Tibial nerve (tissue), 4 donors: Measurements from ENCODE around the gene EYS. TPM values are rescaled to one million over a fixed set of nuclear protein-coding genes. Genes with fewer than 3 reads are reported as not detected.

Source experiments
- DNase-seq, 2 donors: peaks; one replicate each; pipeline ENCODE4 v3.0.0-alpha.2; 2019; ENCODE audit warnings: low spot score in 2 of 2
- H3K27ac ChIP-seq, 4 donors: fragments of 200-600 bp; sonication (generic) in 3 of 4; one replicate each; pipeline ENCODE4 v1.5.1; 2017 to 2019; ENCODE audit warnings: mild to moderate bottlenecking in 1 of 4
- H3K27me3 ChIP-seq, 2 donors: fragments of 200-600 bp; sonication (generic) in 1 of 2; one replicate each; pipeline versions ENCODE4 v1.5.1 to v1.6.0; 2017 to 2019
- H3K36me3 ChIP-seq, 3 donors: fragments of 200-600 bp; sonication (generic); one replicate each; pipeline ENCODE4 v1.5.1; 2018 to 2019
- H3K4me1 ChIP-seq, 4 donors: fragments of 200-600 bp; sonication (generic) in 3 of 4; one replicate each; pipeline ENCODE4 v1.5.1; 2017 to 2019
- H3K4me3 ChIP-seq, 4 donors: fragments of 200-600 bp; sonication (generic) in 3 of 4; one replicate each; pipeline ENCODE4 v1.5.1; 2017 to 2019; ENCODE audit warnings: mild to moderate bottlenecking in 1 of 4, moderate library complexity in 1 of 4
- H3K9me3 ChIP-seq, 4 donors: fragments of 200-600 bp; sonication (generic) in 3 of 4; one replicate each; pipeline ENCODE4 v1.5.1; 2017 to 2019
- EP300 ChIP-seq, 2 donors: sonication (generic); formaldehyde crosslinking; IDR thresholded peaks; one replicate each; pipeline ENCODE4 v1.6.1; 2017; ENCODE audit warnings: antibody characterized with exemption in 2 of 2, mild to moderate bottlenecking in 1 of 2
- POLR2A ChIP-seq, 2 donors: fragments of 450-650 bp; IDR thresholded peaks; one replicate each; pipeline ENCODE4 v1.6.1; 2017; ENCODE audit warnings: antibody characterized with exemption in 2 of 2, mild to moderate bottlenecking in 2 of 2, moderate library complexity in 2 of 2
- WGBS, 2 donors: methylation state at CpG; one replicate each; pipeline ENCODE4 v1.1.5; 2018; 5-methylcytosine and 5-hydroxymethylcytosine counted together
- total RNA-seq, 4 donors: library from RNA; depleted of rRNA; stranded (reverse); fragments of >200 nt; gene quantifications; one replicate each; pipeline ENCODE4 v1.1.0, GENCODE V29; 2016
- TF ChIP-seq, protein P1 (sequence below), 5 experiments: fragments of 200-600 bp in 3 of 5; fragments of 450-650 bp in 2 of 5; sonication (generic) in 3 of 5; IDR thresholded peaks; one replicate each; pipeline ENCODE4 v1.5.1; 2016 to 2019; ENCODE audit warnings: antibody characterized with exemption in 5 of 5, mild to moderate bottlenecking in 3 of 5, moderate library complexity in 2 of 5

EYS gene
- total RNA-seq, 4 donors from 2014 or later, result under 0.01 to 4.5 (median 0.39) TPM; not detected in 1

DNA sequence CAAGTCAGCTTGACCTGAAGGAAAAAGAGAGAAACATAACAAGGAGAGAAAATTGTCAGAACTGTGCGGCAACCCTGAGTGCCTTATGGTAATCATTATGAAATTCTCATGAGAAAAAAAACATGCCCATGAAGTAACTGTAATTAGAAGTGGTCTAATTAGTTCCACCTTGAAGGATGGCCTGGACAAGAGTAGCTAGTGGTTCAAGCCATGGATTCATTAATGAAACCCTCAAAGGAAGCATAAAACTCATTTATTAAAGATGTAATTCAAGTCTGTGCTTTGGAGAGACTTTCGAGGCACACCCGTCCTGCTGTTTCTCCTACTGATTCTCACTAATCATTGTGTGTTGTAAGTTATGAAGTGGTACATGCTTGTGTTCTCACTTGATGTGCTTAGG, 1911.2 kb downstream of the EYS start:
- Histone ChIP-seq H3K27ac (no peak overlapping the region), H3K36me3 (no peaks in the 10 kb centered on the region), H3K4me1 (no peaks in the 10 kb centered on the region), H3K9me3 (no peaks in the 10 kb centered on the region), H3K27me3 (peaks cover 0 to 4% of the 10 kb centered on the region in 2 donors), H3K4me3 (no peak overlapping the region)
- 72% methylated on average over 3 of the region's 3 CpGs for WGBS, 2 donors
- DNase-seq, result no peak
- no peak for TF ChIP-seq POLR2A (IDR thresholded peaks at IDR 0.05)
- TF ChIP-seq, protein P1, sequence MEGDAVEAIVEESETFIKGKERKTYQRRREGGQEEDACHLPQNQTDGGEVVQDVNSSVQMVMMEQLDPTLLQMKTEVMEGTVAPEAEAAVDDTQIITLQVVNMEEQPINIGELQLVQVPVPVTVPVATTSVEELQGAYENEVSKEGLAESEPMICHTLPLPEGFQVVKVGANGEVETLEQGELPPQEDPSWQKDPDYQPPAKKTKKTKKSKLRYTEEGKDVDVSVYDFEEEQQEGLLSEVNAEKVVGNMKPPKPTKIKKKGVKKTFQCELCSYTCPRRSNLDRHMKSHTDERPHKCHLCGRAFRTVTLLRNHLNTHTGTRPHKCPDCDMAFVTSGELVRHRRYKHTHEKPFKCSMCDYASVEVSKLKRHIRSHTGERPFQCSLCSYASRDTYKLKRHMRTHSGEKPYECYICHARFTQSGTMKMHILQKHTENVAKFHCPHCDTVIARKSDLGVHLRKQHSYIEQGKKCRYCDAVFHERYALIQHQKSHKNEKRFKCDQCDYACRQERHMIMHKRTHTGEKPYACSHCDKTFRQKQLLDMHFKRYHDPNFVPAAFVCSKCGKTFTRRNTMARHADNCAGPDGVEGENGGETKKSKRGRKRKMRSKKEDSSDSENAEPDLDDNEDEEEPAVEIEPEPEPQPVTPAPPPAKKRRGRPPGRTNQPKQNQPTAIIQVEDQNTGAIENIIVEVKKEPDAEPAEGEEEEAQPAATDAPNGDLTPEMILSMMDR (IDR thresholded peaks at IDR 0.05), result no peak
- TF ChIP-seq EP300 (IDR thresholded peaks at IDR 0.05), result no peak

DNA sequence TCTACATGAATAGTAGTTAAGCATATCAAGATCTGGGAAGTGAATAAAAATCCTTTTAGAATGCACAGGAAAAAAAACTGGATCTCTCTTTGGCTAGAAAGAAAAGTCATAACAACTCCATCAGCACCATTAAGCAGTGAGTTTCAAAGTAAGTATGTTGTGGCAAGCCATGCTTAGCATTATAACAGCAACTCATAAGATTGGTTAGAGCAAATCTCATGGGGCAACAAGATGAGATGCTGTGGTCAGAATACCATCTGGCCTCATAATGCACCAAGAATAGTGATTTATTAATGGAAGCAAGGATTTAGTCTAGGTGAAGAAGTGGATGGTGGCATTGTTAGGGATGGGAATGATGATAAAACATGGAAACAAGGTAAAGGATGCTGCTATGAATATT, 1912.0 kb downstream of the EYS start:
- no peak overlapping the region for H3K4me3 ChIP-seq
- no peak for DNase-seq
- no peaks in the 10 kb centered on the region for H3K4me1 ChIP-seq
- H3K27ac ChIP-seq, result no peak overlapping the region
- TF ChIP-seq, protein P1 (IDR thresholded peaks at IDR 0.05), result no peak
- TF ChIP-seq EP300 (IDR thresholded peaks at IDR 0.05), result no peak
- TF ChIP-seq POLR2A (IDR thresholded peaks at IDR 0.05), result no peak
- peaks cover 0 to 4% of the 10 kb centered on the region in 2 donors for H3K27me3 ChIP-seq
- H3K9me3 ChIP-seq, result no peaks in the 10 kb centered on the region
- no peaks in the 10 kb centered on the region for H3K36me3 ChIP-seq

DNA sequence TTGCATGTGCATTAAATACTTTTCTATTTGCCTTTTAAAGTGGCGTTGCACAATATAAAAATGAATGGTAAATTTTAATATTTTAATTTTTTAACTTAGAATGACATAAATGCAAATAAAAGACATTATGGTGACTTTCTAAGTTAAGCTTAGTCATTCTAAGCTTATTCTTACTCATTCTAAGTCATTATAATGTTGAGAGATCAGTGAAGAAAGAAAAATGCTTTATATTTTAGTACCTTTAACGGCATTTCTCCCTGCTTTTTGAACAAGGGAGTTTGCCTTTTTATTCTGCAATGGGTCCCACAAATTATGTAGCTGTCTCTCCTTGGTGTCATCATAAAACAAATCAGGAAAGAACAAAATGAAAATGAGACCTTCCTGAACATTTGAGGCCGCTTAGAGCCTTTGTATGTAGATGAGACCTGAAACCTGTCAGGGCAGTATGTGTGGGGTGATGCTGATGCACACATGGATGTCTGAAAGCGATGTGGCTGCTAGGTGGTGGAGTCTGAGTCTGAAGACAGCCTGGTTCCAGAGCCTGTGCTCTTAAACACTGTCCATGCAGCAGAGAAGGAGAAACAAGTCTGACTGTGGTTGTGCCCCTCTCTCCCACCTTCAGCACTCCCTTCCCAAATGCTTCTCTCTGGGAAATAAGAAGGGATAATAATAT, 1913.4 kb downstream of the EYS start:
- no peak for TF ChIP-seq EP300 (IDR thresholded peaks at IDR 0.05)
- TF ChIP-seq, protein P1 (IDR thresholded peaks at IDR 0.05), result no peak
- no peak for TF ChIP-seq POLR2A (IDR thresholded peaks at IDR 0.05)
- WGBS, 2 donors, result 86 to 87% methylated on average over 4 of the region's 4 CpGs
- Histone ChIP-seq H3K27me3 (peaks cover 0 to 4% of the 10 kb centered on the region in 2 donors), H3K9me3 (no peaks in the 10 kb centered on the region), H3K27ac (no peak overlapping the region), H3K4me3 (no peak overlapping the region), H3K36me3 (no peaks in the 10 kb centered on the region), H3K4me1 (no peaks in the 10 kb centered on the region)
- DNase-seq, result no peak

DNA sequence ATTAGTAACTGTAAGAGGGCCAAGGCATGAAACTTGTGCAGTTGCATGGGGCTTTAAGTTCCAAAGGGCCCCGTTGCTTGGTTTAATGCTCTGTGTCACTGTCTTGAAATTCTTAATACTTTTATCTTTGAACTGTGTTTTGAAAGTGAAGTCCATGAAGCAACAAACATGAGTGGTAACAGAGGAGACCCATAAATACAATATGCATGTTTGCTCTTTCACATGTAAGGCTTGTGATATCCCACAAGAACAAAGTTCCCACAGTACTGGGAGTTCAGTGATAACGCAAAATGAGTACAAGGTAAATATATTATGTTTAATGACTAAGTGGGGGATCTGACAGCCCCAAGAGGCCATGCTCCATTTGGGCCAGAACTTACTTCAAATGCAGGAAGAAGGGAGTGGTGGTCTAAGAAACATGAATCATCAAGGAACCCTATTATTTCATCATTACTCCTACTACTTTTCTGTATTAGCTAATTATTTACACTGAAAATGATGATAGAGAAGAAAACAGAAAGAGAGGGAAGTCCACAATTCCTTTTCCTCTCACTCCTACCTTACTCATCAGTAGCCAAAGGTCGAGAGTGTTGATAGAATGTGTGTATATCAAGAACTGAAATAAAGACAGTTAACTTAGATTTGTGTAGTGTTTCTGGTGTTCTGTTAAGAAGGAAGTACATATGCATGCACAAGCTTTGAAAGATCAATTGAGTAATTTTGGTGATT, 1914.1 kb downstream of the EYS start:
- Histone ChIP-seq H3K27ac (no peak overlapping the region), H3K4me3 (no peak overlapping the region), H3K4me1 (no peaks in the 10 kb centered on the region), H3K9me3 (no peaks in the 10 kb centered on the region), H3K36me3 (no peaks in the 10 kb centered on the region), H3K27me3 (peaks cover 0 to 4% of the 10 kb centered on the region in 2 donors)
- DNase-seq, result no peak
- 80 to 81% methylated on average over 3 of the region's 3 CpGs for WGBS, 2 donors
- TF ChIP-seq EP300 (IDR thresholded peaks at IDR 0.05), result no peak
- no peak for TF ChIP-seq POLR2A (IDR thresholded peaks at IDR 0.05)
- TF ChIP-seq, protein P1 (IDR thresholded peaks at IDR 0.05), result no peak

DNA sequence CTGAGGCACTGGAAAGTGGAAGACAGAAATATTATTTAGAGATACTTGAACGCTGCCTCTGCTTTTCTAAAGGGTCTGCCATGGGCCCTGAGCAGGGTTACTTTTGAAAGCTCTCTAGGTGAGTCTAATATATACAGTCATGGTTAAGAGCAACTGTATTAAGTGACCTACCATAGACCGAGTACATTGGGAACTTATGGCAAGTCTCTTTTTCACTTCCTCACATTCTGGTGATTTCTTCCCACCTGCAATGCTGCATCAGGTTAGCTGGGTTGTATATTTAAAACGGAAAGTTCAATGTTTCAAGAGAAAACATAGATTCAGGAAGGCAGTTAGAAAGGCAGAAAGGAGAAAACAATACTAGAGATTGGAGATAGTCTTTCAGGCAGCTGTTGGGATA, 1916.7 kb downstream of the EYS start:
- TF ChIP-seq EP300 (IDR thresholded peaks at IDR 0.05) (no peak), POLR2A (IDR thresholded peaks at IDR 0.05) (no peak)
- TF ChIP-seq, protein P1 (IDR thresholded peaks at IDR 0.05), result no peak
- no peak overlapping the region for H3K27ac ChIP-seq
- H3K27me3 ChIP-seq, result no peaks in the 10 kb centered on the region
- no peaks in the 10 kb centered on the region for H3K36me3 ChIP-seq
- no peak overlapping the region for H3K4me3 ChIP-seq
- no peak for DNase-seq
- no peaks in the 10 kb centered on the region for H3K9me3 ChIP-seq
- H3K4me1 ChIP-seq, result no peaks in the 10 kb centered on the region
- WGBS, 2 donors, result 91 to 93% methylated on average over 3 of the region's 3 CpGs
